ENCODE measurements around the gene SAMD4A. TPM values are rescaled to one million over a fixed set of nuclear protein-coding genes. Genes with fewer than 3 reads are reported as not detected.

SAMD4A gene
- total and polyA plus RNA-seq, 8 donors, result 2.9 to 12.2 (median 9.4) TPM

DNA sequence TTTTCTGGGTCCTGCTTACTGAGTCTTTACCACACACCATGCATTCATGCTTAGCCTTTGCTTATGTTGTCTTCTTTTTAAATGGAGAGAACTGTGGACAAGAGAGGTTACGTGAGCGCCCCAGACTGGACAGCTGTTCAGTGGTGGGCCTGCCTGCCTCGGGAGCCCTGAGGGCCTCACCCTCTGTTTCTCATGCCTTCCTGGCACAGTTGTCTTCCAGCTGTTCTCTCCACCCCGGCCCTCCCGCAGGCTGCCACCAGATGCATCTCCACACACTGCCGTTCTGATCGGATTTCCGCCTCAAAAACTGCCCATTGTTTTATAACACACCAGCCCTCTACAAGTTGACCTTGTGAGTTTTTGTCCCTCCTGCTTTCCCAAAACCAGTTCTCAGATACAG, 100.8 kb downstream of the SAMD4A start:
- intact Hi-C loops (cut with DNase I), result no loop called here
- TF ChIP-seq, protein P1, sequence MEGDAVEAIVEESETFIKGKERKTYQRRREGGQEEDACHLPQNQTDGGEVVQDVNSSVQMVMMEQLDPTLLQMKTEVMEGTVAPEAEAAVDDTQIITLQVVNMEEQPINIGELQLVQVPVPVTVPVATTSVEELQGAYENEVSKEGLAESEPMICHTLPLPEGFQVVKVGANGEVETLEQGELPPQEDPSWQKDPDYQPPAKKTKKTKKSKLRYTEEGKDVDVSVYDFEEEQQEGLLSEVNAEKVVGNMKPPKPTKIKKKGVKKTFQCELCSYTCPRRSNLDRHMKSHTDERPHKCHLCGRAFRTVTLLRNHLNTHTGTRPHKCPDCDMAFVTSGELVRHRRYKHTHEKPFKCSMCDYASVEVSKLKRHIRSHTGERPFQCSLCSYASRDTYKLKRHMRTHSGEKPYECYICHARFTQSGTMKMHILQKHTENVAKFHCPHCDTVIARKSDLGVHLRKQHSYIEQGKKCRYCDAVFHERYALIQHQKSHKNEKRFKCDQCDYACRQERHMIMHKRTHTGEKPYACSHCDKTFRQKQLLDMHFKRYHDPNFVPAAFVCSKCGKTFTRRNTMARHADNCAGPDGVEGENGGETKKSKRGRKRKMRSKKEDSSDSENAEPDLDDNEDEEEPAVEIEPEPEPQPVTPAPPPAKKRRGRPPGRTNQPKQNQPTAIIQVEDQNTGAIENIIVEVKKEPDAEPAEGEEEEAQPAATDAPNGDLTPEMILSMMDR (IDR thresholded peaks at IDR 0.05), result no peak
- FAIRE-seq (no peak), ATAC-seq (no peak), DNase-seq (no peak)
- Histone ChIP-seq H3K4me3 (no peak overlapping the region), H3K9me3 (no peaks in the 10 kb centered on the region), H3K27ac (no peak overlapping the region), H3K36me3 (no peaks in the 10 kb centered on the region), H3K27me3 (no peaks in the 10 kb centered on the region), H3K4me1 (no peaks in the 10 kb centered on the region)
- WGBS, 2 donors, result 92 to 96% methylated on average over 8 of the region's 8 CpGs

DNA sequence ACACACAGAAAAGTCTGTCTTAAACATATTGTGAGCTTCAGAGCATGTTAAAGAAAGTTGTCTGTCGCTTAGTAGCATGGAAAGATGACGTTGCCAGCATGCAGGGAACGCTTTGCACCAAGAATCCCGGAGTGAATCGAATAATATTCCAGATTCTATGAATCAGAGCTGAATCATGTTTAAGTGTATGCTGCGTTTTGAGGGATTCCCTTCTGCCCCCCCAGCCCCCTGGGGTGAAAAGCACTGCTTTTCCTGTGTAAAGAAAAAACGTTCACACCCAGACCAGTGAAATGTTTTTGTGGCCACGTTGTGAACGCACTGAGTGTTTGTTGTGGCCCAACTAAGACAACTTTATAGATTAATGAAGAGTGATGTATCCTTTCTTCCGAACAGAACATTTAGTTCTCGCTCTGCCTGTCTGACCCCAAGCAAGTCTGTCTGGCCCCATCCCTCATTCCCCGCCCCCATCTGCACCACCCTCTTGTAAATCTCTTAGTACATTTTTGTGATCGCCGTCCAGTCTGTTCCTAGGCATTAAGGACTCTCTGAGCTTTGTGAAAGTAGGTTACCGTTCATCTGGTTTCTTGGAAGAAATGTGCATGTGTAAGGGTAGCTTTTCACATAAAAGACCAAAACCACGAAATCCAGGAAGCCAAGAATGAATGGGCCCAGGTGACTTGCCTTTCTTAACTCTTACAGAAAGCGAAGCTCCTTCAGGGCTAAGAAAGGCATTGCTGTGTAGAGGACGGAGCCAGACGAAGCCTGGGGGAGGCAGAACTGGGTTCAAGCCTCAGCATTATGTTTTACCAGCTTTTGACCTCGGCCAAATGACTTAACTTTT, 103.0 kb downstream of the SAMD4A start:
- intact Hi-C loops (cut with DNase I), result no loop called here
- Histone ChIP-seq H3K27ac (no peak overlapping the region), H3K4me1 (no peaks in the 10 kb centered on the region), H3K9me3 (no peaks in the 10 kb centered on the region), H3K36me3 (no peaks in the 10 kb centered on the region), H3K27me3 (no peaks in the 10 kb centered on the region), H3K4me3 (no peak overlapping the region)
- TF ChIP-seq, protein P1 (IDR thresholded peaks at IDR 0.05), result no peak
- DNase-seq (no peak), FAIRE-seq (no peak), ATAC-seq (no peak)
- 84 to 85% methylated on average over 20 of the region's 20 CpGs for WGBS, 2 donors

DNA sequence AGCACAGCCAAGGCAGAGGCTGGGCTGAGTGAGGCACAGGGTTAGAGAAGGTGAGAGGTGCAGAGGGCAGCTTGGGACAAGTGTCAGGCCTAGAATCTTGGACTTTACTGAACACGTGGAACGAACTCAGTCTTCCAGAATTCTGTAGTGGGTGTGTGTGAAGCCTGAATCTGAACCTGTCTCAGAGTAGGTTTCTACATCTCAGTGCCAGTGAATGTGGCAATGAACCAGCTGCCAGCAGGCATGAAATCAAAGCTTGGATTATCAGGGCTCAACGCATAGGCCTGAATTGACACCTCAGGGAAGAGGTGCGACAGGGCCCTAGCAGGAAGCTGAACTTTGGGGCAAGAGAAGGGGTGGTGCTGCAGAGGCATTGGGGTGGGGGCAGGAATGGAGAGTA, 104.6 kb downstream of the SAMD4A start:
- Histone ChIP-seq H3K4me3 (no peak overlapping the region), H3K27ac (no peak overlapping the region), H3K9me3 (no peaks in the 10 kb centered on the region), H3K27me3 (no peaks in the 10 kb centered on the region), H3K36me3 (no peaks in the 10 kb centered on the region), H3K4me1 (no peaks in the 10 kb centered on the region)
- FAIRE-seq, result no peak
- intact Hi-C loops (cut with DNase I), result no loop called here
- TF ChIP-seq, protein P1 (IDR thresholded peaks at IDR 0.05), result no peak
- WGBS, 2 donors, result 68 to 87% methylated on average over 4 of the region's 4 CpGs
- ATAC-seq, result no peak
- DNase-seq, result no peak

DNA sequence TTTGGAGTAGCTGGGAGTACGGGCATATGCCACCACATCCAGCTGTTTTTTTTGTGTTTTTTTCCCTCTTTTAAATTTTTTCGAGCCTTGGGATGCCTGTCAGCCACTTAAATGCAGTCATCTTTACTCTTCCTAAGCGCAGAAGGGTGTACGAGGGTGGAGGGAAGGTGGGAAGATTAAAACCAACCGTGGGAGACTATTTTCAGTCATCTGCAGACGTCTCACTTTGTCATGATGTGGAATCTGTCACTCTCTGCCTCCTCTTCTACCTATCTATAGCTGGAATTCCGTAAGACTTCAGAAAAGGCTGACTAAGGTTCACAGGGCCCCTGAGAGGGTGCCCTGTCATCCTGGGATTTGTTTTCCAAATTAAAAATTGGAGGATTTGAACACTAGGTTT, 105.3 kb downstream of the SAMD4A start:
- TF ChIP-seq, protein P1 (IDR thresholded peaks at IDR 0.05), result no peak
- DNase-seq (no peak), FAIRE-seq (no peak), ATAC-seq (no peak)
- WGBS, 2 donors, result 77 to 80% methylated on average over 7 of the region's 7 CpGs
- Histone ChIP-seq H3K36me3 (no peaks in the 10 kb centered on the region), H3K4me3 (no peak overlapping the region), H3K4me1 (no peaks in the 10 kb centered on the region), H3K9me3 (no peaks in the 10 kb centered on the region), H3K27me3 (no peaks in the 10 kb centered on the region), H3K27ac (no peak overlapping the region)
- intact Hi-C loops (cut with DNase I), result no loop called here

DNA sequence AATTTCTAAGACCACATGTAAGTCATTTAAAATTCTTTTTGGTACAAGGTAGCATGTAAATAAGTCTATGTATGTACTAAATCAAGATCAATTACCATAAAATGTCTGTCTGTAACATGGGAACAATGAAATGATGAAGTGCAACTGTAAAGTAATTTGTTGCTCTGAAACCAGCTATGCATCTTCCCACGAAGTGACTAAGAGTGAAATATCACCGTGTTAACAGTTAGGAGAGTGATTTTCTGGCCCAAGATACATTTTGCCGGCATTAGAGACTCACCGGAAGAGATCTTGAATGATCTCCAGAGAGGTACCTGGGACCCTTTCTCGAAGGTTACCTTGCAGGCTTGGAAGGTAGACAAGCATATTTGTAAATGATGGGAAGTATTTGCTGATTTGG, 105.8 kb downstream of the SAMD4A start:
- 72 to 76% methylated on average over 5 of the region's 5 CpGs for WGBS, 2 donors
- no peak for DNase-seq
- FAIRE-seq, result no peak

More for the DNA sequence above, 105.8 kb downstream of the SAMD4A start:
- Histone ChIP-seq H3K27ac (no peak overlapping the region), H3K4me3 (no peak overlapping the region), H3K4me1 (peaks cover 0 to 3% (median 0%) of the 10 kb centered on the region in 3 donors), H3K36me3 (no peaks in the 10 kb centered on the region), H3K9me3 (no peaks in the 10 kb centered on the region), H3K27me3 (no peaks in the 10 kb centered on the region)
- TF ChIP-seq, protein P1 (IDR thresholded peaks at IDR 0.05), result no peak
- intact Hi-C loops (cut with DNase I), result no loop called here
- ATAC-seq, result no peak
